GM18498 (cell line): Measurements from ENCODE around the gene OR4A16.

Experiments
- ATAC-seq: cut with Tn5 transposase; IDR thresholded peaks from one replicate; pipeline ENCODE4 v1.9.1; 2021; ENCODE audit warnings: mild to moderate bottlenecking, moderate library complexity; ENCODE audit not compliant: unreplicated experiment

The OR4A16 gene, protein sequence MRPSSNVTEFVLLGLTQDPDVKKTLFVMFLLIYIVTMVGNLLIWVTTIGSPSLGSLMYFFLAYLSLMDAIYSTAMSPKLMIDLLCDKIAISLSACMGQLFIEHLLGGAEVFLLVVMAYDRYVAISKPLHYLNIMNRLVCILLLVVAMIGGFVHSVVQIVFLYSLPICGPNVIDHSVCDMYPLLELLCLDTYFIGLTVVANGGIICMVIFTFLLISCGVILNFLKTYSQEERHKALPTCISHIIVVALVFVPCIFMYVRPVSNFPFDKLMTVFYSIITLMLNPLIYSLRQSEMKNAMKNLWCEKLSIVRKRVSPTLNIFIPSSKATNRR

DNA sequence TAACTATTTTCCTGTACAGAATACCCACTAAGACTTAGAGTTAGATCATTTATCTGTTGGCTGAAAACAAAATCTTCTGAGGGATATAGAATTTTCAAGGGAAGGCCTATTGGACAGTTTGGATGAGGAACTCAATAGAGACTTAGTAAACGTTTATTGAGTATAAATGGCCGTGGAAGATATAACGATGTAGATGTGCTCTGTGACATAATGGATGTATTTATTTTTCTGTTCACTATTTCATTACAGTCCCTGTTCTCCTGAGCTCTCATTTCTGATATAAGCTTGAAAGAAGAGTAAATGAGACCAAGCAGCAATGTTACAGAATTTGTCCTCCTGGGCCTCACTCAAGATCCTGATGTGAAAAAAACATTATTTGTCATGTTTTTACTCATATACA, at the start of gene OR4A16:
OR4A16 (plus strand) TSS at position 301 of the 400 bp plus-strand sequence; CDS start at position 301, 0 bp downstream.
- ATAC-seq, result no peak

DNA sequence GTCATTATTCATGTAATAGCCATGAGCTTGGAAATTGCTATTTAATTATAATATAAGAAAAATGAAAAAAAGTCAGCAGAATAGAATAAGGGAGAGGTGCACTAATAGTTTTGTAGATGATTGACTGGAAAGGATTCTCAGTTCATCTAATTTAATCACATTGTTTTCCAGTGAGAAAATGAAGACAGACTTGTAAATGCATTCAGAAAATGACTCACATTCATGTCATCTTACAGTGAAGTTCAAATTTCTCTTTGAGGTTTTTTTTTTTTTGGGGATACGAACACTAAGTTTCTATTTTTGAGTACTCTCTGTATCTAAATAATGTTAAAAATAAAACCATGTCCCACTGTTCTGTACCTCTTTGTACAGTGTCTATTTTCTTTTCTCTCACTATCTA, 18.5 kb upstream of the OR4A16 start:
- no peak for ATAC-seq

DNA sequence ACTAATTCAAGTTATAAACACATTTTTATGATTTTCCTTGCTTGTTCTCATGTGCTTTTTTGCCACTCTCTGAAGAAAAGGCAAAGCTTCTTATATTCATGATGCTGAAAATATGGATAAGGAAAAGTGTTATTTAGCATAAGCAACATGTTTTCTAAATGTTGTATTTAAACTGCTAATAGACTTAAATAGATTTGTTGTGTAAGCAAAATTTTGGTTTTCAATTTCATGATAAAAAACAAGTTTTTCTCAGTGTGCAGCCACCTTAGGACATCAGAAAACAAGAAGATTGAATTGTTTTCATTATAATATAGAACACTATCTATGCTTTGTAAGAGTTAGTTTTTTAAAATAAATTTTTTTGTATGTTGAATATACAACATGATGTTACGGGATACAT, 2.3 kb downstream of the OR4A16 start:
- no peak for ATAC-seq

DNA sequence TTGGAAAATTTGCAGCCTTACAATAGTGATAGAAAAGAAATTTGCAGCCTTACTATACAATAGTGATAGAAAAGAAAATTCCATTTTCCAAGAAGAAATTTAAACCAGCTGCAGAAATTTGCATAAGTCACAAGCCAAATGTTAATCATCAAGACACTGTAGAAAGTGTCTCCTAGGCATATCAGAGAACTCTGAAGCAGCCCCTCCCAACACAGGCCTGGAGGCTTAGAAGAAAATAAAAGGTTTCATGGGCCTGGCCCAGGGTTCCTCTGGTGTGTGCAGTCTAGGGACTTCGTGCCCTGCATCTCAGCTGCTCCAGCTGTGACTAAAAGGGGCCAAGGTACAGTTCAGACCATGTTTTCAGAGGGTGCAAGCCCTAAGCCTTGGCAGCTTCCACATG, 6.0 kb downstream of the OR4A16 start:
- ATAC-seq, result no peak

DNA sequence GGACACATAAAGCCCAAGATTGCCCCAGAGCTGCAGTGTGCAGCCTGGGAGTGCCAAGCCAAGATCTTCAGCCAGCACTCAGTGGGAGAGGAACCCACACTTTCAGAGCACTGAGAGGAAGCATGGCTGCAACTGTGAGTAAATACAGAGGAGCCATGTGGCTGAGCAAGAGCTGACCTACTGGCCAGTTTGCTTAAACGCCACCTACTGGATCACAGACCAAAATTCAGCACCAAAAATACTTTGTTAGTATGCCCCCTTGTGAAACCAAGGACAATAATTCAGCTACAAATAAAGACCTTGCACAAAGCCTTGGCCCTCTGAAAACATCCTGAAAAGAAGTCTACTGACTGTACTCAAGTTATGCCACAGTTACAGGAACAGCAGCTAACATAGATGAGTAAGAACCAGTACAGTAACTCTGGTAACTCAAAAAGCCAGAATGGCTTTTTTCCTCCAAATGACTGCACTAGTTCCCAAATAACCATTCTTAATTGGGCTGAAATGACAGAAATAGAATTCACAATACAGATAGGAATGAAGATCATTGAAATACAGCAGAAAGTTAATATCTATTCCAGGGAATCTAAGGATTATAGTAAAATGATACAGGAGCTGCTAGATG, 14.7 kb downstream of the OR4A16 start:
- ATAC-seq, result no peak

DNA sequence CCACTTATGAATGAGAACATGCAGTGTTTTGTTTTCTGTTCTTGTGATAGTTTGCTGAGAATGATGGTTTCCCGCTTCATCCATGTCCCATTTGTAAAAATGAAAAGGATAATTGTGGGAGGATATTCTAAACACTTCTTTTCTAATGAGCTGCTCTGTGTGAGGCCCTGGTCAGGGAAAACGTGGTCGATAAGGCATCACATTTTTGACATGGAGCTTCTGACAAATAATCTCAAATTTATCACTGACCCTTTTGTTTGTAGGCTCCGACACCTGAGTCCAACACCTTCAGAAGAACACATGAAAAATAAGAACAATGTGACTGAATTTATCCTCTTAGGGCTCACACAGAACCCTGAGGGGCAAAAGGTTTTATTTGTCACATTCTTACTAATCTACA, 24.7 kb downstream of the OR4A16 start, which contains the start of gene OR4A15:
OR4A15 (plus strand) TSS at position 301 of the 400 bp plus-strand sequence; CDS start at position 301, 0 bp downstream.
- no peak for ATAC-seq
